HepG2 (cell line): Measurements from ENCODE around the gene ACOT8. TPM values are rescaled to one million over a fixed set of nuclear protein-coding genes. Genes with fewer than 3 reads are reported as not detected.

Experiments used
- FOXO1 ChIP-seq: sonication (generic); formaldehyde crosslinking; IDR thresholded peaks from 2 replicates; pipeline ENCODE4 v1.4.0; 2020; ENCODE audit warnings: missing genetic modification reagents
- MEIS2 ChIP-seq: sonication (generic); formaldehyde crosslinking; IDR thresholded peaks from 2 replicates; pipeline ENCODE4 v1.9.0; 2021; ENCODE audit warnings: mild to moderate bottlenecking, missing genetic modification reagents
- NR2F6 ChIP-seq, 2 experiments: IDR thresholded peaks; 2 replicates each; pipeline ENCODE4 v1.6.1; 2016; ENCODE audit warnings: antibody characterized with exemption in 1 of 2, mild to moderate bottlenecking in 1 of 2
- RXRB ChIP-seq: IDR thresholded peaks from 2 replicates; pipeline ENCODE4 v1.6.1; 2016; ENCODE audit warnings: borderline replicate concordance, missing genetic modification reagents, missing compliant biosample characterization
- TAF1 ChIP-seq: sonication (generic); formaldehyde crosslinking; IDR thresholded peaks from 2 replicates; pipeline ENCODE4 v1.4.0; 2020; ENCODE audit warnings: missing genetic modification reagents
- ZNF616 ChIP-seq: sonication (generic); formaldehyde crosslinking; IDR thresholded peaks from 2 replicates; pipeline ENCODE4 v1.5.0; 2020; ENCODE audit warnings: low read depth, mild to moderate bottlenecking, missing genetic modification reagents
- ZNF678 ChIP-seq: sonication (generic); formaldehyde crosslinking; IDR thresholded peaks from 2 replicates; pipeline ENCODE4 v1.4.0; 2020; ENCODE audit warnings: mild to moderate bottlenecking, missing genetic modification reagents
- polyA plus RNA-seq, 8 experiments: library from polyadenylated mRNA; depleted of rRNA in 3 of 8; stranded (reverse) in 7 of 8; unstranded in 1 of 8; fragments of >200 nt; fragmentation: Illumina TruSeq in 4 of 8; extraction: Trizol in 4 of 8; gene quantifications; 2 replicates each; pipeline versions ENCODE4 v1.2.1 to v1.2.3, GENCODE V29; 2011 to 2016; ENCODE audit warnings: low read depth in 4 of 8, missing spikeins in 1 of 8, mixed read lengths in 1 of 8; ENCODE audit not compliant: insufficient read depth in 1 of 8
- total RNA-seq, 5 experiments: library from RNA; depleted of rRNA; stranded (reverse); fragments of >200 nt; fragmentation: Illumina TruSeq; extraction: Trizol; gene quantifications; 2 replicates each; pipeline ENCODE4 v1.2.3, GENCODE V29; 2016; ENCODE audit warnings: low read depth in 1 of 5
- TF ChIP-seq, protein P1 (sequence below): sonication (generic); formaldehyde crosslinking; IDR thresholded peaks from 2 replicates; pipeline ENCODE4 v1.4.0; 2020; ENCODE audit warnings: missing genetic modification reagents, borderline replicate concordance
- TF ChIP-seq, protein P2 (sequence below): sonication (generic); formaldehyde crosslinking; IDR thresholded peaks from one replicate; pipeline ENCODE4 v1.5.1; 2020; ENCODE audit warnings: mild to moderate bottlenecking, missing genetic modification reagents; ENCODE audit errors: not compliant biosample characterization
- TF ChIP-seq, protein P3 (sequence below): sonication (generic); formaldehyde crosslinking; conservative IDR thresholded peaks from 2 replicates; pipeline ENCODE4 v1.4.0; 2020; ENCODE audit warnings: missing genetic modification reagents

Gene ACOT8
- total and polyA plus RNA-seq, 2 of the 13 experiments (the other 11 are each of a cell fraction or from before 2014, with no cell fraction given) = 31.4 to 45.5 TPM

DNA sequence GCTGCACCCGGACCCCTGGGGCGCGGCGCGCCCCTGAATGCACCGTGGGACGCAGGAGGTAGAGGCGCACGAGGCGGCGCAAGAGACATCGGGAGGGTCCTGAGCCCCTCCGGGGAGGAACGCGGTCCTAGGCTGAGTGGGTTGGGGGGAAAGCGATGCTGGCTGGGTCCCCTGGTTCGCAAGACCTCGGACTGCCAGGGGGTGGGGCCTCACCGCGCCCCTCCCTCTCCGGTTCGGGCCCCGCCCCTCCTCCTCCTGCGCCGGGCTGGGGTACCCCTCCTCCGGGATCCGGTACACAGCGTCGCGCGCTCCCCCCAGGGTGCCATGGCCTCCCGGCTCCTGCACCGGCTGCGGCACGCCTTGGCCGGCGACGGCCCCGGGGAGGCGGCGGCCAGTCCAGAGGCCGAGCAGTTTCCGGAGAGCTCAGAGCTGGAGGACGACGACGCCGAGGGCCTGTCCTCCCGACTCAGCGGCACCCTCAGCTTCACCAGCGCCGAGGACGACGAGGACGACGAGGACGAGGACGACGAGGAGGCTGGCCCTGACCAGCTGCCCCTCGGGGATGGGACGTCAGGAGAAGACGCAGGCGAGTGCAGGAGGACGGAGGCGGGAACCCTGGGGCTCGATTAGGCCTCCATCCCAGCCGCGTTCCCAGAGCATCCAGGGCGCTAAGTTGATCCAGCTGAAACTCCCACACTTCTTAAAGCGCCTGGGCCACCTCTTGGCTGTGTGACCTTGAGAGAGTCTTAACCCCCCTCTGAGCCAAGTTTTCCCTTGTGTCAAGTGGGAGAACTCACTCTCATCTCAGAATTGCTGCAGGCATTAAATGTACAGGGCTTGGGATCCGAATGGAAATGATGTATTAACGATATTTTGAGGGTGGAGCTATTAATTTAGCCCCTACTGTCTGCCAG lies 23.1 kb downstream of the ACOT8 start (continued):
- TF ChIP-seq, protein P1, sequence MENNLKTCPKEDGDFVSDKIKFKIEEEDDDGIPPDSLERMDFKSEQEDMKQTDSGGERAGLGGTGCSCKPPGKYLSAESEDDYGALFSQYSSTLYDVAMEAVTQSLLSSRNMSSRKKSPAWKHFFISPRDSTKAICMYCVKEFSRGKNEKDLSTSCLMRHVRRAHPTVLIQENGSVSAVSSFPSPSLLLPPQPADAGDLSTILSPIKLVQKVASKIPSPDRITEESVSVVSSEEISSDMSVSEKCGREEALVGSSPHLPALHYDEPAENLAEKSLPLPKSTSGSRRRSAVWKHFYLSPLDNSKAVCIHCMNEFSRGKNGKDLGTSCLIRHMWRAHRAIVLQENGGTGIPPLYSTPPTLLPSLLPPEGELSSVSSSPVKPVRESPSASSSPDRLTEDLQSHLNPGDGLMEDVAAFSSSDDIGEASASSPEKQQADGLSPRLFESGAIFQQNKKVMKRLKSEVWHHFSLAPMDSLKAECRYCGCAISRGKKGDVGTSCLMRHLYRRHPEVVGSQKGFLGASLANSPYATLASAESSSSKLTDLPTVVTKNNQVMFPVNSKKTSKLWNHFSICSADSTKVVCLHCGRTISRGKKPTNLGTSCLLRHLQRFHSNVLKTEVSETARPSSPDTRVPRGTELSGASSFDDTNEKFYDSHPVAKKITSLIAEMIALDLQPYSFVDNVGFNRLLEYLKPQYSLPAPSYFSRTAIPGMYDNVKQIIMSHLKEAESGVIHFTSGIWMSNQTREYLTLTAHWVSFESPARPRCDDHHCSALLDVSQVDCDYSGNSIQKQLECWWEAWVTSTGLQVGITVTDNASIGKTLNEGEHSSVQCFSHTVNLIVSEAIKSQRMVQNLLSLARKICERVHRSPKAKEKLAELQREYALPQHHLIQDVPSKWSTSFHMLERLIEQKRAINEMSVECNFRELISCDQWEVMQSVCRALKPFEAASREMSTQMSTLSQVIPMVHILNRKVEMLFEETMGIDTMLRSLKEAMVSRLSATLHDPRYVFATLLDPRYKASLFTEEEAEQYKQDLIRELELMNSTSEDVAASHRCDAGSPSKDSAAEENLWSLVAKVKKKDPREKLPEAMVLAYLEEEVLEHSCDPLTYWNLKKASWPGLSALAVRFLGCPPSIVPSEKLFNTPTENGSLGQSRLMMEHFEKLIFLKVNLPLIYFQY (CRISPR knock-in tag) = peak; percentile 26; the same call in 1 of the 2 replicates
- TF ChIP-seq, protein P2, sequence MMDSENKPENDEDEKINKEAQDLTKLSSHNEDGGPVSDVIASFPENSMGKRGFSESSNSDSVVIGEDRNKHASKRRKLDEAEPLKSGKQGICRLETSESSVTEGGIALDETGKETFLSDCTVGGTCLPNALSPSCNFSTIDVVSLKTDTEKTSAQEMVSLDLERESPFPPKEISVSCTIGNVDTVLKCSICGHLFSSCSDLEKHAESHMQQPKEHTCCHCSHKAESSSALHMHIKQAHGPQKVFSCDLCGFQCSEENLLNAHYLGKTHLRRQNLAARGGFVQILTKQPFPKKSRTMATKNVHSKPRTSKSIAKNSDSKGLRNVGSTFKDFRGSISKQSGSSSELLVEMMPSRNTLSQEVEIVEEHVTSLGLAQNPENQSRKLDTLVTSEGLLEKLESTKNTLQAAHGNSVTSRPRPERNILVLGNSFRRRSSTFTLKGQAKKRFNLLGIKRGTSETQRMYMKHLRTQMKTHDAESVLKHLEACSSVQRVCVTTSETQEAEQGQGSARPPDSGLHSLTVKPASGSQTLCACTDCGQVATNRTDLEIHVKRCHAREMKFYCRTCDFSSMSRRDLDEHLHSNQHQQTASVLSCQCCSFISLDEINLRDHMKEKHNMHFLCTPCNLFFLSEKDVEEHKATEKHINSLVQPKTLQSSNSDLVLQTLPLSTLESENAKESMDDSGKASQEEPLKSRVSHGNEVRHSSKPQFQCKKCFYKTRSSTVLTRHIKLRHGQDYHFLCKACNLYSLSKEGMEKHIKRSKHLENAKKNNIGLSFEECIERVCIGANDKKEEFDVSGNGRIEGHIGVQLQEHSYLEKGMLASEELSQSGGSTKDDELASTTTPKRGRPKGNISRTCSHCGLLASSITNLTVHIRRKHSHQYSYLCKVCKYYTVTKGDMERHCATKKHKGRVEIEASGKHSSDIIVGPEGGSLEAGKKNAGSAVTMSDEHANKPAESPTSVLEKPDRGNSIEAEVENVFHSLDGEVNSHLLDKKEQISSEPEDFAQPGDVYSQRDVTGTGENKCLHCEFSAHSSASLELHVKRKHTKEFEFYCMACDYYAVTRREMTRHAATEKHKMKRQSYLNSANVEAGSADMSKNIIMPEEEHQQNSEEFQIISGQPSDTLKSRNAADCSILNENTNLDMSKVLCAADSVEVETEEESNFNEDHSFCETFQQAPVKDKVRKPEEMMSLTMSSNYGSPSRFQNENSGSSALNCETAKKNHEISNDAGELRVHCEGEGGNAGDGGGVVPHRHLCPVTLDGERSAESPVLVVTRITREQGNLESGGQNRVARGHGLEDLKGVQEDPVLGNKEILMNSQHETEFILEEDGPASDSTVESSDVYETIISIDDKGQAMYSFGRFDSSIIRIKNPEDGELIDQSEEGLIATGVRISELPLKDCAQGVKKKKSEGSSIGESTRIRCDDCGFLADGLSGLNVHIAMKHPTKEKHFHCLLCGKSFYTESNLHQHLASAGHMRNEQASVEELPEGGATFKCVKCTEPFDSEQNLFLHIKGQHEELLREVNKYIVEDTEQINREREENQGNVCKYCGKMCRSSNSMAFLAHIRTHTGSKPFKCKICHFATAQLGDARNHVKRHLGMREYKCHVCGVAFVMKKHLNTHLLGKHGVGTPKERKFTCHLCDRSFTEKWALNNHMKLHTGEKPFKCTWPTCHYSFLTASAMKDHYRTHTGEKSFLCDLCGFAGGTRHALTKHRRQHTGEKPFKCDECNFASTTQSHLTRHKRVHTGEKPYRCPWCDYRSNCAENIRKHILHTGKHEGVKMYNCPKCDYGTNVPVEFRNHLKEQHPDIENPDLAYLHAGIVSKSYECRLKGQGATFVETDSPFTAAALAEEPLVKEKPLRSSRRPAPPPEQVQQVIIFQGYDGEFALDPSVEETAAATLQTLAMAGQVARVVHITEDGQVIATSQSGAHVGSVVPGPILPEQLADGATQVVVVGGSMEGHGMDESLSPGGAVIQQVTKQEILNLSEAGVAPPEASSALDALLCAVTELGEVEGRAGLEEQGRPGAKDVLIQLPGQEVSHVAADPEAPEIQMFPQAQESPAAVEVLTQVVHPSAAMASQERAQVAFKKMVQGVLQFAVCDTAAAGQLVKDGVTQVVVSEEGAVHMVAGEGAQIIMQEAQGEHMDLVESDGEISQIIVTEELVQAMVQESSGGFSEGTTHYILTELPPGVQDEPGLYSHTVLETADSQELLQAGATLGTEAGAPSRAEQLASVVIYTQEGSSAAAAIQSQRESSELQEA = peak; percentile 86
- TF ChIP-seq ZNF616 = 0 out of 2 replicates have a peak, but pooled peaks have one; percentile 80
- TF ChIP-seq MEIS2 (CRISPR knock-in tag) = peak; percentile 57
- no peak for TF ChIP-seq NR2F6 (IDR thresholded peaks at IDR 0.05)
- peak; percentile 23; the same call in 1 of the 2 replicates for TF ChIP-seq NR2F6 (CRISPR knock-in tag; IDR thresholded peaks at IDR 0.05)
- 0 out of 2 replicates have a peak, but pooled peaks have one; percentile 25 for TF ChIP-seq ZNF678 (CRISPR knock-in tag)
- peak; percentile 65 for TF ChIP-seq FOXO1
- TF ChIP-seq, protein P3, sequence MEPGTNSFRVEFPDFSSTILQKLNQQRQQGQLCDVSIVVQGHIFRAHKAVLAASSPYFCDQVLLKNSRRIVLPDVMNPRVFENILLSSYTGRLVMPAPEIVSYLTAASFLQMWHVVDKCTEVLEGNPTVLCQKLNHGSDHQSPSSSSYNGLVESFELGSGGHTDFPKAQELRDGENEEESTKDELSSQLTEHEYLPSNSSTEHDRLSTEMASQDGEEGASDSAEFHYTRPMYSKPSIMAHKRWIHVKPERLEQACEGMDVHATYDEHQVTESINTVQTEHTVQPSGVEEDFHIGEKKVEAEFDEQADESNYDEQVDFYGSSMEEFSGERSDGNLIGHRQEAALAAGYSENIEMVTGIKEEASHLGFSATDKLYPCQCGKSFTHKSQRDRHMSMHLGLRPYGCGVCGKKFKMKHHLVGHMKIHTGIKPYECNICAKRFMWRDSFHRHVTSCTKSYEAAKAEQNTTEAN (CRISPR knock-in tag) = peak; percentile 51; the same call in 1 of the 2 replicates
- TF ChIP-seq TAF1 (CRISPR knock-in tag) = peak; percentile 58
- TF ChIP-seq RXRB = no peak
